ENCODE results near the gene CETN3. TPM values are rescaled to one million over a fixed set of nuclear protein-coding genes. Genes with fewer than 3 reads are reported as not detected.

CETN3 gene
- total and polyA plus RNA-seq, 8 donors, result 22.1 to 93.5 (median 81.1) TPM

DNA sequence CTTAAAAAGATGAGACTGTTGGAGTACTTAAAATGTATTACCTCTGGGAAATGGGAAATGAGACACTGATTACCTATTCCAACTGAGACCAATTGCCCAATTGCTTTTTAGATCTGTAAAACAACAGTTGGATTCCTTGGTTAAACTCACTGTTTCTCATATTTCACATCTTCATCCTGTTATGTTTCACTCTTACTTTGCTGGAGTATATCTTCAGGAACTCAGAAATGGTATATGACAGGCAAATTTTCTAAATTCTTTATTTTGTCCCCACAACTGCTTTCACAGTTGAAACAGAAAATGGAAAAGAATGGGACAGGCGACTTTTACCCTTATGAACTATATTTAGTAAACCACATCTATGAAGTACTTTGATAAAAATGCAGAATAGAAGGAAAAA, 8.7 kb upstream of the CETN3 start:
- no peak for ATAC-seq

DNA sequence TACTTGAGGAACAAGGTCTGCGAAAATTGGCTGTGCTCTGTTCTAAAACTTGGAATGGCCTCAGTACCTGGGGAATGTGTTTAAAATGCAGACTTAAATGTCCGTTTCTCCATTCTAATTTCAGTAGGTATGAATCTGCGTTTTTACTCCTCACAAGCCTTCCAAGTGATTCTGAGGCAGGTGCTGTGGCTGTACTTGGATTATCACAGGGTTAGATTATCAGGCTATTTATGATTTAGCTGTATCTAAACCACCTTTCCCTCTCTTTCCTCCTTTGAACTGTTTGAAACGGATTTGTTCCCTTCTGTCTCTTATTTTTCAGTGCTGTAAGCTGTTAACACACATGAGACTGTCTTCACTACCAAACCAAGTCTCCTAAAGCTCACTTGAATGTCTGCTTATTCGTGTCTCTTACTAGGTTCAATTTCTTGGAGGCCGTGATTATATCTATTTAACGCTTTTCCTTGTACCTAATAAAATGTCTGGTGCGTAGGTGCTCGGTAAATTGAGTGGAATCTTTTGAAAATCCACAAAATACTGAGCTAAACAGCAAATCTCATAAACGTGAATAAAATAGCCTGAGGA, 714 bp upstream of the CETN3 start:
- H3K4me1 ChIP-seq, result peaks cover 8 to 18% of the 10 kb centered on the region in 2 donors
- no peaks in the 10 kb centered on the region for H3K27me3 ChIP-seq
- intact Hi-C loops (cut with DNase I), result no loop called here
- H3K36me3 ChIP-seq, result no peaks in the 10 kb centered on the region
- H3K9me3 ChIP-seq, result no peaks in the 10 kb centered on the region
- H3K4me3 ChIP-seq, result peak overlapping the region; percentile 42 to 83
- ATAC-seq, result peak; percentile 1
- H3K27ac ChIP-seq, result peak overlapping the region; percentile 86 to 94
- DNase-seq, result no peak
- no peak for TF ChIP-seq CTCF (IDR thresholded peaks at IDR 0.05)

More for the DNA sequence above, 8.7 kb upstream of the CETN3 start:
- intact Hi-C loops (cut with DNase I), result no loop called here
- no peaks in the 10 kb centered on the region for H3K27me3 ChIP-seq
- no peaks in the 10 kb centered on the region for H3K4me1 ChIP-seq
- H3K36me3 ChIP-seq, result no peaks in the 10 kb centered on the region
- no peak overlapping the region for H3K4me3 ChIP-seq
- H3K27ac ChIP-seq, result no peak overlapping the region
- no peak for DNase-seq
- no peaks in the 10 kb centered on the region for H3K9me3 ChIP-seq
- TF ChIP-seq CTCF (IDR thresholded peaks at IDR 0.05), result no peak

GRCh38 chr5:90408571-90409317, 812 bp downstream of the CETN3 start:
- ATAC-seq, result peak; percentile 2
- intact Hi-C loops (cut with DNase I), result no loop called here
- H3K9me3 ChIP-seq, result no peaks in the 10 kb centered on the region

DNA sequence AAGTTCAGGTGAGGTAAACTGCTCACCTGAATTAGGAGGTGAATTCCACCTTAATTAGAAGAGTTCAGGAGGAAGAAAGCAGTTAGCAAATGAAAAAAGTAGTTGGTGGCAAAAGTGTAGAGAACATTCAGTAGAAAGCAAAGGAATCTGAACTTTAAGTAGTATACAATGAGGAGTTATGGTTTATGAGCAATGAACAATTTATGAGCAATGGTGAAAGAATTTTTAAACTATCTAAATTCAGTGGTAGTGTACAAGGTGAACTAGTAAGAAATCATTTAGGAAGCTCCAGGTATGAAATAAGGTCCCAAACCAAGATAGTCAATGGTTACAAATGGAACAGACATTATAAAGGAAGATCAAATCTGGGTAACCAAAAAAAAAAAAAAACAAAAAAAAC, 3.1 kb downstream of the CETN3 start:
- Histone ChIP-seq H3K27me3 (no peaks in the 10 kb centered on the region), H3K9me3 (no peaks in the 10 kb centered on the region), H3K27ac (no peak overlapping the region), H3K4me3 (no peak overlapping the region), H3K4me1 (peaks cover 8 to 18% of the 10 kb centered on the region in 2 donors), H3K36me3 (peaks cover 0 to 5% of the 10 kb centered on the region in 2 donors)
- TF ChIP-seq CTCF (IDR thresholded peaks at IDR 0.05), result no peak
- DNase-seq, result no peak
- ATAC-seq, result no peak
- intact Hi-C loops (cut with DNase I), result no loop called here

More at GRCh38 chr5:90408571-90409317, 812 bp downstream of the CETN3 start:
- Histone ChIP-seq H3K36me3 (peaks cover 0 to 5% of the 10 kb centered on the region in 2 donors), H3K4me1 (peaks cover 8 to 18% of the 10 kb centered on the region in 2 donors), H3K27me3 (no peaks in the 10 kb centered on the region), H3K4me3 (peak overlapping the region; percentile 69 to 83), H3K27ac (peak overlapping the region; percentile 94)
- DNase-seq, result peak in 2 of 4 donors; percentile 11 to 50
- no peak for TF ChIP-seq CTCF (IDR thresholded peaks at IDR 0.05)

GRCh38 chr5:90402521-90403255, 6.9 kb downstream of the CETN3 start:
- H3K4me1 ChIP-seq, result peaks cover 0 to 5% of the 10 kb centered on the region in 2 donors
- no peak for TF ChIP-seq CTCF (IDR thresholded peaks at IDR 0.05)
- no peak for DNase-seq
- H3K9me3 ChIP-seq, result no peaks in the 10 kb centered on the region
- H3K27me3 ChIP-seq, result no peaks in the 10 kb centered on the region
- H3K4me3 ChIP-seq, result no peak overlapping the region
- no peak overlapping the region for H3K27ac ChIP-seq
- intact Hi-C loops (cut with DNase I), result no loop called here
- peaks cover 0 to 20% of the 10 kb centered on the region in 2 donors for H3K36me3 ChIP-seq
- ATAC-seq, result no peak

Data from left lung (tissue), 10 donors.